Stomach (tissue), 4 donors: ENCODE data around the gene NOS3.

Experiments
- CTCF ChIP-seq, 7 experiments: fragments of 450-650 bp in 4 of 7; fragments of 200-600 bp in 3 of 7; sonication (generic) in 3 of 7; IDR thresholded peaks; one replicate each; pipeline ENCODE4 v1.5.1; 2016 to 2019; ENCODE audit warnings: antibody characterized with exemption in 7 of 7, control low read depth in 2 of 7, mild to moderate bottlenecking in 1 of 7
- EP300 ChIP-seq: sonication (generic); formaldehyde crosslinking; IDR thresholded peaks from one replicate; pipeline ENCODE4 v1.6.1; 2017; ENCODE audit warnings: antibody characterized with exemption
- POLR2A ChIP-seq, 4 donors: fragments of 450-650 bp; IDR thresholded peaks; one replicate each; pipeline ENCODE4 v1.6.1; 2016; ENCODE audit warnings: antibody characterized with exemption in 4 of 4, control low read depth in 2 of 4, mild to moderate bottlenecking in 1 of 4, moderate library complexity in 1 of 4
- POLR2AphosphoS5 ChIP-seq, 3 donors: sonication (generic); formaldehyde crosslinking; IDR thresholded peaks; one replicate each; pipeline ENCODE4 v1.6.1; 2016; ENCODE audit warnings: antibody characterized with exemption in 3 of 3

DNA sequence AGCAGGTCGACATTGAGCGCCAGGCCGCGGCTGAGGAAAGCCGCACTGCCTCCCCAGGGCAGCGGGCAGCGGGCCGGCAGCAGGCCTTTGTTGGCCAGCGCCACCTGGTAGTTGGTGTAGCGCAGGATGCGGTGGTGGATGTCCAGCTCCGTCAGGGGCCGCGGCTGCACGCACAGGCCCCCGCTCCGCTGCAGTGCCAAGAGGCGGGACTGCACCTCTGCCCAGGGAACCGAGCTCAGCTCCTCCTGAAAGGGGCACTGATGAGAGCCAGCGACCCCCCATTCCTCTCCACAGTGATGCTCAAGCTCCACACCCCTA lies 28.3 kb downstream of the NOS3 start:
- TF ChIP-seq CTCF (IDR thresholded peaks at IDR 0.05) (no peak), EP300 (no peak), POLR2AphosphoS5 (IDR thresholded peaks at IDR 0.05) (no peak), POLR2A (IDR thresholded peaks at IDR 0.05) (no peak)
